C4-2B (cell line): Measurements from ENCODE around the gene B2M.
"Not testable (repeated sequence)": the region's sequence is repeated elsewhere in the genome, so short reads cannot be mapped to it uniquely, and the experiment has no call there.

Source experiments
- H3K27ac ChIP-seq: fragments of 450-650 bp; 2 replicates; pipeline ENCODE4 v1.5.1; 2017
- ZFX ChIP-seq: fragments of 450-650 bp; IDR thresholded peaks from 2 replicates; pipeline ENCODE4 v1.6.1; 2017
- TF ChIP-seq, protein P1 (sequence below): fragments of 450-650 bp; conservative IDR thresholded peaks from 2 replicates; pipeline ENCODE4 v1.5.1; 2017; ENCODE audit warnings: mild to moderate bottlenecking

The B2M gene

DNA sequence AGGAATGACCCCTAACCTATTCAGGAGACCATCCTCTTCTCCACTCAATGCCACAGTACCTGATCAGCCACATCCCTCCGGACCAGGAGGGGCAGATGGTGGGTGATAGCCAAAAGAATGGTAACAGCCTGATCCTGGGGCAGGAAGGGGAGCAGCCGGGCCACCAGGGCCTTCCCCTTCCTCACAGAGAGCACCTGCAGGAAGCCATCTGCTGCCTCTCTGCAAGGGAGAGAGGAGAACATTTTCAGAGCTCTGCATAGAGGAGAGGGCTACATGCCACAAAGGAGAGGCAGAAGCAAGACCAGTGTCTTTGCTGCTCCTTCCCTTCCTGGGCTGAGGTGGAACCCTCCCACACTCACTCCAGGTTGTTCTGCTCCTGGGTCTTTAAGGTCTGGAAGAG is 42.4 kb upstream of the B2M start:
- H3K27ac ChIP-seq: no peak overlapping the region
- no peak for TF ChIP-seq ZFX
- TF ChIP-seq, protein P1, sequence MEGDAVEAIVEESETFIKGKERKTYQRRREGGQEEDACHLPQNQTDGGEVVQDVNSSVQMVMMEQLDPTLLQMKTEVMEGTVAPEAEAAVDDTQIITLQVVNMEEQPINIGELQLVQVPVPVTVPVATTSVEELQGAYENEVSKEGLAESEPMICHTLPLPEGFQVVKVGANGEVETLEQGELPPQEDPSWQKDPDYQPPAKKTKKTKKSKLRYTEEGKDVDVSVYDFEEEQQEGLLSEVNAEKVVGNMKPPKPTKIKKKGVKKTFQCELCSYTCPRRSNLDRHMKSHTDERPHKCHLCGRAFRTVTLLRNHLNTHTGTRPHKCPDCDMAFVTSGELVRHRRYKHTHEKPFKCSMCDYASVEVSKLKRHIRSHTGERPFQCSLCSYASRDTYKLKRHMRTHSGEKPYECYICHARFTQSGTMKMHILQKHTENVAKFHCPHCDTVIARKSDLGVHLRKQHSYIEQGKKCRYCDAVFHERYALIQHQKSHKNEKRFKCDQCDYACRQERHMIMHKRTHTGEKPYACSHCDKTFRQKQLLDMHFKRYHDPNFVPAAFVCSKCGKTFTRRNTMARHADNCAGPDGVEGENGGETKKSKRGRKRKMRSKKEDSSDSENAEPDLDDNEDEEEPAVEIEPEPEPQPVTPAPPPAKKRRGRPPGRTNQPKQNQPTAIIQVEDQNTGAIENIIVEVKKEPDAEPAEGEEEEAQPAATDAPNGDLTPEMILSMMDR: no peak

DNA sequence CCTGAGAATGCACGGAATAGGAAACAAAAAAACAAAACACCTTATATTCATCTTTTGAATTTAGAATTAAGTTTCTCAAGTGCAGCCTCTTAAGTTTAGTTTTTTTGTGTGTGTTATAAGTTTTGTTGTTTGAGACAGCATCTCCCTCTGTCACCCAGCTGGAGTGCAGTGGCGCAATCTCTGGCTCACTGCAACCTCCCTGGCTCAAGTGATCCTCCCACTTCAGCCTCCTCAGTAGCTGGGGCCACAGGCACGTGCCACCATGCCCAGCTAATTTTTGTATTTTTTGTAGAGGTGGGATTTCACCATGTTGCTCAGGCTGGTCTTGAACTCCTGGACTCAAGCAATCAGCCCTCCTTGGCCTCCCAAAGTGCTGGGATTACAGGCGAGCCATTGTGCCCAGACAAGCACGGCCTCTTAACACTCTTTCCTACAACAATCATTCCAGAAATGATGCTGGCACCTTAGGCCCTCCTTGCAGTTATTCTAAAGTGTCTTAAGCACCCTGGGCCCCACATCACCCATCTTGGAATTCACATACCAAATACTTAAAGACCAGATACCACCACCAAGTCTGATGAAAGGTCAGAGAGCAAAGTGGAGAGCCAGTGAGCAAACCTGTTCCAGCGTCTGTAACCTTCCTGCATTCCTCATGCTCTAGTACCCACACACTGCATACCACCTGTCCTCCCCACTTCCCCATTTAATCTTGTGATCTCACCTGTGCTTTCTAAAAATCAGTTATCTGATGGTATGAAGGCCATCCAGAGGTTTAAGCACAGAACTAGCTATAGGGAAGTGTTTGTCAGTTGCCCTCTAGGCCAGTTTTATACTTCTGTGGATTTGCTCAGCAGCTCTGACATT is 41.0 kb upstream of the B2M start:
- no peak for TF ChIP-seq ZFX
- TF ChIP-seq, protein P1: no peak
- H3K27ac ChIP-seq: no peak overlapping the region

DNA sequence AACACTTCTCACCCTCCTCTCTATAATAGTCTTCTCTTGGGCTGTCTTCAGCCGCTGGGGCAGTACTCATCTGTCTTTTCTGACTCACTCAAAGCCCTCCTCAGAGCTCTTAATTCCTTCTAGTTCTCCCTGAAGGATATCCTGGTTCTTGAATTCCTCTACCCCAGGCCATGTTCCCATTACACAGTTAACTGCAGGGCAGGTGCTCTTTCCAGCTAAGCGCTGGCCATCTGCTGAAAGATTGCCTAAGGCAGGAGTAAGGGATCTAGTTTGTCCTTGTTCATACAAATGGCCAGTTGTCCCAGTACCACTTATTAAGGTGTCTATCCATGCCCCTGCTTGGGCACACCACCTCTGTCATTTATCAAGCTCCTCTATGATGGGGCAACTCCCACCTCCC is 37.7 kb upstream of the B2M start:
- 0 out of 2 replicates have a peak, but pooled peaks have one; percentile 7 for TF ChIP-seq ZFX
- TF ChIP-seq, protein P1: no peak
- H3K27ac ChIP-seq: no peak overlapping the region

DNA sequence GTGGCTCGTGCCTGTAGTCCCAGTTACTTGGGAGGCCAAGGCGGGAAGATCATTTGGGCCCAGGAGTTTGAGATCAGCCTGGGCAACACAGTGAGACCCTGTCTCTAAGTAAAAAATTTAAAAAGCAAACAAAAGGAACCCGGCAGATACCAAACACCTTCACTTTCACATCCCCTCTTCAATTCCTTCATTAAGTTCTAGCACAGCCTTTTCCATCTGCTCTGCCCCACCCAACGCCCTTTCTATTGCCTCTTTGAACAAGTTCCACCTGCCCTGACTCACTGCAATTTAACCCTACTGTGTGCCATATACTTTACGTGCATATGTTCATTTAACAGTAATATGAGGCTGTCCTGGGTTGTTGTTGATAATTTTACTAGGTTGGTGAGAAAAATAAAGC is 35.4 kb upstream of the B2M start:
- H3K27ac ChIP-seq: no peak overlapping the region
- TF ChIP-seq, protein P1: no peak
- no peak for TF ChIP-seq ZFX

DNA sequence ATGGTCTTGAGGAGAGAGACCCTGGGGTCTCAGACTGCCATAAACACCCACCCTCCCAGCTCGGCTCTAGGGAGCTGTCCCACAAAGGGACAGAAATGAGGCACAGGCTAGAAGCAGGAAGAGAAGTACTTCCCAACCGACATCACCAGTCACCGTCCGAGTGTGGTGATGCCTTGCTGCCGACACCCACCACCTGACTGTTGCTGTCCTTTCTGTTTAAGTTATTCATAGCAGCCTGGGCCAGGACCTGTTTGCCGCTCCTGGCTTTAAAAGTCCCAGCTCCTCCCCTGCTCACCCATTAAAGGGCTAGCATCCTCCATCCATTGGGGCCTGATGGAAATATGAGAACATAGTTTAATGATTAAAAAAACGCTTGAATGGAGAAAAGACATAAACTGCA is 34.6 kb upstream of the B2M start:
- TF ChIP-seq, protein P1: no peak
- no peak for TF ChIP-seq ZFX
- no peak overlapping the region for H3K27ac ChIP-seq

DNA sequence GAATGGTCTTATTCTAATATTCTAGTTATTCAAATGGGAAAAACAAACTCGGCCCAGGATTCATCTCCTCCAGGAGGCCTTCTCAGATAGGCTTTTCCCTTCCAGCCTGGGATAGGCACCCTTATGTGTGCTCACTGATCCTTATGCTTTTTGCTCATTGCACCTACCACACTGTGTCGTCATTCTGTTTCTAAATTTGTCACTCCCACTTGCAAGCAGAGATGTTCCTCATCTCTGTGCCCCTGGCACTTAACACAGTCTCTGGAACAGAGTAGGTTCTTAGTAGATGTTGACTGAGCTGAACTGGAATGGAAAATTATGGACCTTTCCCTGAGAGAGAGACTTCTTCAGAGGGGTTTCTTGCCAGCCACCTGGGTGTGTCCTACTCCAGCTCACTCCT is 29.1 kb upstream of the B2M start:
- H3K27ac ChIP-seq: no peak overlapping the region
- no peak for TF ChIP-seq ZFX
- TF ChIP-seq, protein P1: no peak

DNA sequence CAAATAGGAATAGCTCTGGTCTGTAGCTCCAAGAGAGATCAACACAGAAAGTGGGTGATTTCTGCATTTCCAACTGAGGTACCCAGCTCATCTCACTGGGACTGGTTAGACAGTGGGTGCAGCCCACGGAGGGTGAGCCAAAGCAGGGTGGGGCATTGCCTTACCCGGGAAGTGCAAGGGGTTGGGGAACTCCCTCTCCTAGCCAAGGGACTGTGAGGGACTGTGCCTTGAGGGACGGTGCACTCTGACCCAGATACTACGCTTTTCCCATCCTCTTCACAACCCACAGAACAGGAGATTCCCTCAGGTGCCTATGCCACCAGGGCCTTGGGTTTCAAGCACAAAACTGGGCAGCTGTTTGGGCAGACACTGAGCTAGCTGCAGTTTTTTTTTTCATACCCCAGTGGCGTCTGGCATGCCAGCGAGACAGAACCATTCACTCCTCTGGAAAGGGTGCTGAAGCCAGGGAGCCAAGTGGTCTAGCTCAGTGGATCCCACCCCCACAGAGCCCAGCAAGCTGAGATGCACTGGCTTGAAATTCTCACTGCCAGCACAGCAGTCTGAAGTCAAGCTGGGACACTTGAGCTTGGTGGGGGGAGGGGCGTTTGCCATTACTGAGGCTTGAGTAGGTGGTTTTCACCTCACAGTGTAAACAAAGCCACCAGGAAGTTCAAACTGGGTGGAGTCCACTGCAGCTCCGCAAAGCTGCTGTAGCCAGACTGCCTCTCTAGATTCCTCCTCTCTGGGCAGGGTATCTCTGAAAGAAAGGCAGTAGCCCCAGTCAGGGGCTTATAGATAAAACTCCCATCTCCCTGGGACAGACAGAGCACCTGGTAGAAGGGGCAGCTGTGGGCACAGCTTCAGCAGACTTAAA is 28.3 kb upstream of the B2M start:
- H3K27ac ChIP-seq: peak overlapping the region; percentile 64

DNA sequence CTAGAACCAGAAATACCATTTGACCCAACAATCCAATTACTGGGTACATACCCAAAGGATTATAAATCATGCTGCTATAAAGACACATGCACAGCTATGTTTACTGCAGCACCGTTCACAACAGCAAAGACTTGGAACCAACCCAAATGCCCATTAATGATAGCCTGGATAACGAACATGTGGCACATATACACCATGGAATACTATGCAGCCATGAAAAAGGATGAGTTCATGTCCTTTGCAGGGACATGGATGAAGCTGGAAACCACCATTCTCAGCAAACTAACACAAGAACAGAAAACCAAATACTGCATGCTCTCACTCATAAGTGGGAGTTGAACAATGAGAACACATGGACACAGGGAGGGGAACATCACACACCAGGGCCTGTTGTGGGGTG is 22.0 kb upstream of the B2M start:
- H3K27ac ChIP-seq: not testable (repeated sequence)

DNA sequence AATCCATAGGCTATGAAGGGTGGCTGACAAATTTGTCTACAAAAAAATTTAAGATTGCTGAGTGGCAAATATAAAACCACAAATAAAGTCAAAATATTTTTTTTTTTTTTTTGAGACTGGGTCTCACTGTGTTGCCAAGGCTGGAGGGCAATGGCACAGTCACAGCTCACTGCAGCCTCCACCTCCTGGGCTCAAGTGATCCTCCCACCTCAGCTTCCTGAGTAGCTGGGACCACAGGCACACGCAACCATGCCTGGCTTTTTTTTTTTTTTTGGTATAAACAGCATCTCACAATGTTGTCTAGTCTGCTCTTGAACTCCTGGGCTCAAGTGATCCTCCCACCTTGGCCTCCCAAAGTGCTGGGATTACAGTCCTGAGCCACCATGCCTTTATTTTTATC is 21.1 kb upstream of the B2M start:
- not testable (repeated sequence) for H3K27ac ChIP-seq
